Hepatocyte (in vitro differentiated cells): ENCODE results near the gene REV3L.

Experiments
- CTCF ChIP-seq: fragments of 200-600 bp; sonication (generic); IDR thresholded peaks from 2 replicates; pipeline ENCODE4 v1.5.1; 2016; ENCODE audit warnings: antibody characterized with exemption, mild to moderate bottlenecking; ENCODE audit not compliant: poor library complexity
- EZH2phosphoT487 ChIP-seq: fragments of 200-600 bp; sonication (generic); IDR thresholded peaks from one replicate; pipeline ENCODE4 v1.6.1; 2018; ENCODE audit warnings: antibody characterized with exemption, mild to moderate bottlenecking, low read depth, moderate library complexity; ENCODE audit not compliant: unreplicated experiment, severe bottlenecking

- TF ChIP-seq EZH2phosphoT487 (no peak), CTCF (no peak)
Measured at GRCh38 chr6:111258615-111259088, 224.4 kb downstream of the REV3L start.
